K562 (cell line): Measurements from ENCODE around the gene HBB. TPM values are rescaled to one million over a fixed set of nuclear protein-coding genes. Genes with fewer than 3 reads are reported as not detected.

Experiments used
- AFF1 ChIP-seq, 2 experiments: fragments of 450-650 bp; IDR thresholded peaks; 2 replicates each; pipeline ENCODE4 v1.6.1; 2018; ENCODE audit warnings: mild to moderate bottlenecking in 2 of 2, low read depth in 1 of 2; ENCODE audit not compliant: partially characterized antibody in 2 of 2
- ARID2 ChIP-seq: fragments of 450-650 bp; IDR thresholded peaks from 2 replicates; pipeline ENCODE4 v1.6.1; 2017; ENCODE audit warnings: antibody characterized with exemption, mild to moderate bottlenecking
- ARNT ChIP-seq, 2 experiments: fragments of 450-650 bp; IDR thresholded peaks; 2 replicates each; pipeline ENCODE4 v1.6.1; 2016; ENCODE audit warnings: mild to moderate bottlenecking in 1 of 2
- BCOR ChIP-seq: fragments of 450-650 bp; IDR thresholded peaks from 2 replicates; pipeline ENCODE4 v1.6.1; 2016
- HBP1 ChIP-seq: fragments of 450-650 bp; formaldehyde crosslinking; IDR thresholded peaks from 2 replicates; pipeline ENCODE4 v1.4.0; 2022; ENCODE audit warnings: missing genetic modification characterization
- HDGF ChIP-seq: fragments of 450-650 bp; IDR thresholded peaks from 2 replicates; pipeline ENCODE4 v1.6.1; 2016
- LARP7 ChIP-seq: fragments of 450-650 bp; IDR thresholded peaks from 2 replicates; pipeline ENCODE4 v1.6.1; 2016
- MAFF ChIP-seq: IDR thresholded peaks from 2 replicates; pipeline ENCODE4 v1.6.1; 2012; ENCODE audit warnings: low read length, improper control_type of control experiment
- MEF2D ChIP-seq: conservative IDR thresholded peaks from 2 replicates; pipeline ENCODE4 v1.6.1; 2016; ENCODE audit warnings: low read depth, missing genetic modification characterization, missing compliant biosample characterization
- MTA1 ChIP-seq: fragments of 450-650 bp; IDR thresholded peaks from 2 replicates; pipeline ENCODE4 v1.6.1; 2017; ENCODE audit warnings: borderline replicate concordance
- MTA2 ChIP-seq: fragments of 450-650 bp; IDR thresholded peaks from 2 replicates; pipeline ENCODE4 v1.6.1; 2016; ENCODE audit warnings: low read depth
- OTX1 ChIP-seq: fragments of 450-650 bp; formaldehyde crosslinking; IDR thresholded peaks from 2 replicates; pipeline ENCODE4 v1.4.0; 2022; ENCODE audit warnings: mild to moderate bottlenecking
- RBM39 ChIP-seq: fragments of 200-400 bp; formaldehyde crosslinking; optimal IDR thresholded peaks from 2 replicates; pipeline ENCODE3; 2018; ENCODE audit warnings: low read depth, low read length
- SMAD3 ChIP-seq: fragments of 450-650 bp; formaldehyde crosslinking; conservative IDR thresholded peaks from 2 replicates; pipeline ENCODE4 v1.4.0; 2020; ENCODE audit warnings: mild to moderate bottlenecking
- TAF15 ChIP-seq: fragments of 200-400 bp; formaldehyde crosslinking; IDR thresholded peaks from 2 replicates; pipeline ENCODE4 v1.6.1; 2017; ENCODE audit warnings: mild to moderate bottlenecking, low read depth, low read length, moderate library complexity
- TRIM24 ChIP-seq, 2 experiments: fragments of 450-650 bp; IDR thresholded peaks; 2 replicates each; pipeline ENCODE4 v1.6.1; 2016
- TRIM25 ChIP-seq: fragments of 450-650 bp; IDR thresholded peaks from 2 replicates; pipeline ENCODE4 v1.7.0; 2016; ENCODE audit warnings: borderline replicate concordance
- ZBTB2 ChIP-seq: fragments of 450-650 bp; IDR thresholded peaks from 2 replicates; pipeline ENCODE4 v1.6.1; 2016; ENCODE audit warnings: antibody characterized with exemption
- polyA plus RNA-seq, 8 experiments: library from polyadenylated mRNA; depleted of rRNA in 4 of 8; stranded (reverse) in 5 of 8; unstranded in 3 of 8; fragments of >200 nt; fragmentation: Nextera tagmentation in 2 of 8; fragmentation: Illumina TruSeq in 1 of 8; extraction: Ambion mirVana in 2 of 8; extraction: Trizol in 1 of 8; gene quantifications; 2 replicates each; pipeline versions ENCODE4 v1.2.1 to v1.2.3, GENCODE V29; 2011 to 2014; ENCODE audit warnings: inconsistent platforms in 1 of 8, missing spikeins in 1 of 8
- total RNA-seq, 7 experiments: library from RNA; depleted of rRNA in 6 of 7; stranded (reverse); fragments of >200 nt in 6 of 7; fragmentation: Illumina TruSeq in 2 of 7; extraction: Trizol in 2 of 7; gene quantifications; 2 replicates each; pipeline versions ENCODE4 v1.2.1 to v1.2.3, GENCODE V29; 2011 to 2021; ENCODE audit warnings: low replicate concordance in 1 of 7
- TF ChIP-seq, protein P1 (sequence below), 2 experiments: fragments of 450-650 bp; IDR thresholded peaks; 2 replicates each; pipeline ENCODE4 v1.6.1; 2016

The HBB gene
- total and polyA plus RNA-seq, 9 of the 15 experiments (the other 6 are each of a cell fraction or from before 2014, with no cell fraction given) = 0.33 to 3.4 (median 1.2) TPM; not detected in 2

- TF ChIP-seq ARID2 = peak; percentile 56
- peak; percentile 49; the same call in 1 of the 2 replicates for TF ChIP-seq MAFF
- 0 out of 2 replicates have a peak, but pooled peaks have one; percentile 91 for TF ChIP-seq TRIM25
- TF ChIP-seq MTA2 = peak; percentile 49
- TF ChIP-seq RBM39 = no peak
- 0 out of 2 replicates have a peak, but pooled peaks have one; percentile 18 for TF ChIP-seq BCOR
- peak; percentile 87; the same call in 1 of the 2 replicates for TF ChIP-seq MTA1
- peak; percentile 71; the same call in 1 of the 2 replicates for TF ChIP-seq MEF2D (tag)
- TF ChIP-seq AFF1 (IDR thresholded peaks at IDR 0.05; ENCODE audit: low read depth in 1 of 2, partially characterized antibody in 2 of 2) = peak in 1 of 2 experiments; percentile 67
- TF ChIP-seq TAF15 = no peak
- peak; percentile 67 for TF ChIP-seq OTX1
- no peak for TF ChIP-seq SMAD3 (CRISPR knock-in tag)
- TF ChIP-seq HBP1 (CRISPR knock-in tag) = peak; percentile 48; the same call in 1 of the 2 replicates
- TF ChIP-seq LARP7 = peak; percentile 98
- TF ChIP-seq HDGF = peak; percentile 85
- 0 out of 4 replicates have a peak, but pooled peaks have one; percentile 22 to 38 for TF ChIP-seq TRIM24 (IDR thresholded peaks at IDR 0.05)
- TF ChIP-seq ZBTB2 = 0 out of 2 replicates have a peak, but pooled peaks have one; percentile 49
- TF ChIP-seq, protein P1, sequence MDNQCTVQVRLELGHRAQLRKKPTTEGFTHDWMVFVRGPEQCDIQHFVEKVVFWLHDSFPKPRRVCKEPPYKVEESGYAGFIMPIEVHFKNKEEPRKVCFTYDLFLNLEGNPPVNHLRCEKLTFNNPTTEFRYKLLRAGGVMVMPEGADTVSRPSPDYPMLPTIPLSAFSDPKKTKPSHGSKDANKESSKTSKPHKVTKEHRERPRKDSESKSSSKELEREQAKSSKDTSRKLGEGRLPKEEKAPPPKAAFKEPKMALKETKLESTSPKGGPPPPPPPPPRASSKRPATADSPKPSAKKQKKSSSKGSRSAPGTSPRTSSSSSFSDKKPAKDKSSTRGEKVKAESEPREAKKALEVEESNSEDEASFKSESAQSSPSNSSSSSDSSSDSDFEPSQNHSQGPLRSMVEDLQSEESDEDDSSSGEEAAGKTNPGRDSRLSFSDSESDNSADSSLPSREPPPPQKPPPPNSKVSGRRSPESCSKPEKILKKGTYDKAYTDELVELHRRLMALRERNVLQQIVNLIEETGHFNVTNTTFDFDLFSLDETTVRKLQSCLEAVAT (IDR thresholded peaks at IDR 0.05) = peak; percentile 89 to 91
- 0 out of 4 replicates have a peak, but pooled peaks have one; percentile 52 to 61 for TF ChIP-seq ARNT (IDR thresholded peaks at IDR 0.05)
Measured at GRCh38 chr11:5235364-5236095, 8.7 kb upstream of the HBB start (continued).
